GM23248 (cell line): ENCODE results near the gene EHBP1.

Source experiments
- EZH2 ChIP-seq: fragments of 200-600 bp; sonication (generic); IDR thresholded peaks from 2 replicates; pipeline ENCODE4 v1.6.1; 2018; ENCODE audit warnings: antibody characterized with exemption, mild to moderate bottlenecking; ENCODE audit not compliant: insufficient read depth, poor library complexity, severe bottlenecking
- EZH2phosphoT487 ChIP-seq: fragments of 200-600 bp; sonication (generic); IDR thresholded peaks from 2 replicates; pipeline ENCODE4 v1.6.1; 2018; ENCODE audit warnings: antibody characterized with exemption, moderate library complexity, mild to moderate bottlenecking, low read depth; ENCODE audit not compliant: insufficient read depth

- no peak for TF ChIP-seq EZH2
- no peak for TF ChIP-seq EZH2phosphoT487
Observed at GRCh38 chr2:63001576-63001975, 296.1 kb downstream of the EHBP1 start.
